Left hindlimb (tissue), 1 donor: ENCODE results near the gene ZSWIM3.
"Not testable (repeated sequence)": the region's sequence is repeated elsewhere in the genome, so short reads cannot be mapped to it uniquely, and the experiment has no call there.

Experiments used
- DNase-seq: peaks from one replicate; pipeline ENCODE4 v3.0.0-alpha.2; 2018

The ZSWIM3 gene

DNA sequence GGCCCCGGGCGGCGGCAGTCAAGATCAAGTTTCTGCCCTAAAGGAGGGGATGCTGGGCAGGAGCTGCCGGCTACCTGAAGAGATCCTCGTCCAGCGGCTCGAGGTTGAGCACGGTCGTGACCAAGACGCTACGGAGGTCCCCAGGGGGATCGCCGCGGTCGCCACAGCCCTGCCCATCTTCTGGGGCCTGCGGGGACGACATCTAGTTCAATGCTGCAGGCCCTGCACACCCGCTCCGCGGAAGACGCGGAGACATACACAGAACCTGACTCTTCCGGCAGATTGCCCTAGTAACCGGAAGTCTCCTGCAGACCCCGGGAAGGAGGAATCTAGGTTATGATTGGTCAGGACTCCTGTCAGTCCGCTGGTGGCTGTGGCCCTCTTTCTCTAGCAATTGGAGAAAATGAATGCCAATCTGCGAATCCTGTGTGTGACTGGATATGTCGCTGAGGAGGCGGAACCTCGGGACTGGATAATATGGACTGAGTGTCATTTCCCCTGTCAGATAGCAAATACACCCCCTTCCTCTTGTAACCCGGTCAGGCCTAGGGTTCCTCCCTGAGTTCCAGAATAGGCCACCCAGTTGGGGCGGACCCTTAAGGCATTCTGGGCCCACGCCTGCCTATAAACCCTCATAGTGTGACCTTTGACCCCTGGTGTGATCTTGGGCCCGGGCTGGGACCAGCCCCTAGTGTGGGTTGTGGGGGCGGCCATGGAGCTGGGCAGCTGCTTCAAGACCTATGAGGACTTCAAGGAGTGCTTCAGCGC lies at the start of gene ZSWIM3, which contains the start of gene ACOT8:
Gene ZSWIM3, plus strand, starts transcription at position 501 of the 768 bp plus-strand sequence. Its CDS starts 212 bp downstream, at position 713.
Gene ACOT8, minus strand, starts transcription at position 279 of the 768 bp plus-strand sequence. Its CDS starts 77 bp downstream, at position 202.
- DNase-seq, result peak; percentile 97

DNA sequence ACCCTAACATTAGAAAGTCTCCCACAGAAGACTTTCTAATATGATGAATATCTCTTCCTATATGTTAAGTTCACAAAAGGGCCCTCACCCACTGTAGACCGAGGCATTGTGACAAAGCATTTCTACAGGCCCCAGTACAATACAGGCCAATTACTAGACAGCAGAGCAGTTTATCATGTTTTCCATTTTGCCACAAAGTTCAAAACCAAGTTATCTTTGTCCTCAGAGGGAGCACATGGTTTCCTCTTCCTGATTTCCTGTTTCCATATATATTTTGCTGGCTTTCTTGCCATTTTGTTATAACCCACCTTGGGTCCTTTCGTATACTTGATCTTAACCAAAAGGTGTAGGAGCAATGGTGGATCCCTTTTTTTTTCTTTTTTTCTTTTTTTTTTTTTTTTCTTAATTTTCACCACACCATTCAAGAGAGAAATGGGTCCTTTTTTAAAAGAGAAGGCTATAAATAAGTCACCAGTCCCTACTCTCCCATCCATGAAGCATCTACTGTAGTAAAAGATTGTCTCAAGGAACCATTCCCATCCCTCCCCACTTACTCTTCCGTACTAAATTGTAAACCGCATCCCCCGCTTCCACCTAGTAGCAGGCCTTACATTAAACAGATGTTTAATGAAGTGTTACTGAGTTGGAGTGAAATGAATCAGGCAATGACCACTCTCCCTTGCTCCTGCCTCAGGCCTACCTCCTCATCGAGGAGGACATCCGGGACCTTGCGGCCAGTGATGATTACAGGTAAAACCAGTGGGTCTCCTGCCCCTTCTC lies 47.0 kb upstream of the ZSWIM3 start:
- DNase-seq, result no peak

DNA sequence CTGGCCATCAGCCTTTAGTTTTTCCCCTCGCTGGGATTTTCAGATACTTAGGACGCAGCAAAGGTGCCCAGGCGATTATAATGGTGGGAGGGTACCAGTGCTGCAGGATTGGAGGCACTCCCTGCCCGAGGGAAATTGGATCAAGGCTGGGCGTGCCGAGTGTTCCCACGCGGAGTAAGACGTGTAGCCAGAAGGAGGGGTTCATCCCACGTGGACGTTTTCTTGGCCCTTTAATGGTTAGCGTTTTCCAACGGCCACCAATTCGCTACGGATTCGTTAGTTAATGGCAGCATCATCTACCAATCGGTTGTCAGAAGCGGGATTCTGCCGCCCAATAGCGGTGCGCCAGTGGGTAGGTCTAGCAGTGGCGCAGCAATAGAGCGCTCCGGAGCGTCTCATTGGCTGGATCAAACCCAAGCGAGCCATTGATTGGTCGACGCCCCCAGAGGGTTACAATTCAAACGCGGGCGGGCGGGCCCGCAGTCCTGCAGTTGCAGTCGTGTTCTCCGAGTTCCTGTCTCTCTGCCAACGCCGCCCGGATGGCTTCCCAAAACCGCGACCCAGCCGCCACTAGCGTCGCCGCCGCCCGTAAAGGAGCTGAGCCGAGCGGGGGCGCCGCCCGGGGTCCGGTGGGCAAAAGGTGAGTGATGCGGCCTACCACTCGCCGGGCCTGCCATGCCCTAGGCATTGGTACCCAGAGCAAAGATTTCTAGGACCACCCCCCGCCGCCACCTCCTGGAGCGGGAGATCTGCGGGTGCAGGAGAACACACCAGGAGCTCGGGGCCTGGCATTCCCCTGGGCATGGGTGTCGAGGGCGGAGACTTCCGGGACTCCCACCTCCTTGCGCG lies 45.0 kb upstream of the ZSWIM3 start, which contains the start of gene UBE2C:
Gene UBE2C, plus strand, starts transcription at position 488 of the 849 bp plus-strand sequence. Its CDS starts 52 bp downstream, at position 540.
- peak; percentile 99 for DNase-seq

DNA sequence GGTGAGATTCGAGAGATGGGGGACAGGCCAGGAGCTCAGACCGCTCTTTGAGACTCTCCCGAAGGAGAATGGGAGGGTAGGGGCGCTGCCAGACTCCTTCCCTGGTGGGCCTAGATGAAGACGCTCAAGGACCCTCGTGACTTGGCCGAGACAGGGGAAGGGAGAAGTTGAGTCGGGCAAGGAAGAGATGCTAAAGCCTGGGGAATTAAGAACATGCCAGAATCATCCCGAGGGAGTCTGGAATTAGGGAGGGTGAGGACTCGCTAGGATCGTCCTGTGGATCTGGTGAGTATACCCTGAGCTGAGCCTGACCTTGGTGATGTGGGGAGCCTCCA lies 44.4 kb upstream of the ZSWIM3 start:
- no peak for DNase-seq

DNA sequence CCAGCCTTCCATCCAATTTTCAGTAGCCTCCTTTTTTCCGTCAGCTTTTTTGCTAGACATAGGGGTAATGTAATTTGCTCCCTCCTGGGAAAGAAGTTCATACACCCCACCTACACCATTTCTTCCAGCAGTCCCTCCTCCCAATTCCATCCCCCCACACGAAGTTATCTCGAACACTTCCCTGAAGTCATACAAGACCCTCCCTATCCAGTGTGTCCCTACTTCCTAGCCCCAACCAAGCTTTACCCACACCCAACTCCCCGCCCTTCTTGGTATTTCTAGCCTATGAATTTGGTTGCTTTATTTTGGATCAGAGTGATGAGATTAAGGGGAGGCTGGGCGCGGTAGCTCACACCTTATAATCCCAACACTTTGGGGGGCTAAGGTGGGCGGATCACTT lies 43.9 kb upstream of the ZSWIM3 start:
- DNase-seq, result no peak

DNA sequence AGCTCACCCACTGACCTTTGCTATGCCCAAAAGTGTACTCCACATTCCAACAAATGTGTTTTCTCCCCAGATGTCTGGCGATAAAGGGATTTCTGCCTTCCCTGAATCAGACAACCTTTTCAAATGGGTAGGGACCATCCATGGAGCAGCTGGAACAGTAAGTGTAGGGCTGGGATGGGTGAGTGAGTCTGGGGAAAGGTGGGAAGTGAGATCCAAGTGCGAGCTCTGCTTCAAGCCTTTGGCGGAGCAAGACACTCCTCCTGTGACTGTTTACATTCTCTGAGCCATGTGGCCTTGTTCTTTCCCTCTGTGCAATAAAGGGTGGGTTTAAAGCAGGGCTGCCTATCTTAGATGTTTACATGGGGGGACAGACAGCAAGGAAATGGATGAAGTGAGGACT lies 43.1 kb upstream of the ZSWIM3 start:
- no peak for DNase-seq

DNA sequence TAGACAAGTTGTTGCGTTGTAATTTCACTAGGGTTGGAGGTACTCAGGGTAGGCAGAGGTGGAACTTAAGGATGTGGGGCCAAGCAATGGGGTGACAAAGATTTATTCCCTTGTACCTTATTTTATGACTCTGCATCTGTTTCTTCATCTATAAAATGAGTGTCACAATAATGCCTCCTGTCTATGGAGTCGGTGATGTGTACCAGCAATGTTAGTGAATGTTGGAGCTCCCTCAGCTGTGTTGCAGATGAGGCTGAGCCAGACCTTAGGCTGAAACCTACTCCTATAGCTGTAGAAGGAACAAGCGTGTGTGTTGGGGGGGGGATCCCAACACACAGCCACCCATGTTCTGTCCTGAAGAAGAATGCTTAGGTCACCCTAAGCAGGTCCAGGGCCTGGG lies 40.5 kb upstream of the ZSWIM3 start:
- DNase-seq, result no peak

DNA sequence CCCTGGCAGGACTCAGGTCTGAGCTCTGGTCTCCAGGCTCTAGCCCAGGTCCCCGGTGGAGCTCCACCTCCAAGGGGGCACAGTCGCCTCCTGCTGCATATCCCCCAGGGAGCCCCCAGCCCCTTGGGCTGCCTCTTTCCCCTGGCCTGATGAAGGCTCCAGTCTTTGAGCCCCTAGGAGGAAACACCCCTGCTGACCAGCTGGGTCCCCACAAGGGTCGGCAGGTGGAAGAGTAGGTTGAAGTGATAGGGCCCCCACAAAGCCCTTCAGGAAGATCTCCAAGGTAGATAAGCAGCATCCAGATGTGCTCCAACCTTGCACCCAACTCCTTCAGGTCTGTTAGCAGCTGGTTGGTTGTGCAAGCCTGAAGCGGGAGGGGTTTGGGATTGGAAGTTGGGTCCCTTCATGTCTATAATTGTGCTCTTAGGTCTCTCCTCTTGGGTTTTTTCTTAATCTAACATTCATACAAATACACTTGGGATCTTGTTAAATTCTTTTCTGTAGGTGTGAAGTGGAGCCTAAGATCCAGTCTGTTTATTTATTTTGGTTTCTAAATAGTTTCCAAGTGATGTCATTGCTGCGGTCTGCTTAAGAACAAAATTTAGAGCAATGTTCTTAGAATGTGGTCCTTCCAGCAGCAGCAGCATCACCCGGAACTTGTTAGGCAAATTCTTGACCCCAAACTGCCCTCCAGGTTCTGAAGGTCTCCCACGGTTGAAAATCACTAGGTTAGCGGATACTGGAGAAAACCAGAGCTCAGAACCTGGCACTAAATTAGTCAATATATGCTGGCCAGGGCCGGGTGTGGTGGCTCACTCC lies 39.8 kb upstream of the ZSWIM3 start:
- no peak for DNase-seq

DNA sequence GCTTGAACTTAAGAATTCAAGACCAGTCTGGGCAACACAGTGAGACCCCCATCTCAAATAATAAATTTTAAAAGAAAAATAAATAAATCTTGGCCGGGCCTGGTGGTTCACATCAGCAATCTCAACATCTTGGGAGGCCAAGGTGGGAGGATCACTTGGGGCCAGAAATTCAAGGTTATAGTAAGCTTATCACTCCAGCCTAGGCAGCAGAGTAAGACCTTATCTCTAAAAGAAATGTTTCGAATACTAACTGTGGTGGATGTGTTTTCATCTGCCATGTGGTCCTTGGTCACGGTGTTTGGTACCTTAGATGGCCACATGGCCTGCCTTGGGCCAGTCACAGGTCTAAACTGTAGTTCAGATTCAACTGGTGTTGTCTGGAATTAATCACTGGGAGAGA lies 39.2 kb upstream of the ZSWIM3 start:
- DNase-seq, result no peak

DNA sequence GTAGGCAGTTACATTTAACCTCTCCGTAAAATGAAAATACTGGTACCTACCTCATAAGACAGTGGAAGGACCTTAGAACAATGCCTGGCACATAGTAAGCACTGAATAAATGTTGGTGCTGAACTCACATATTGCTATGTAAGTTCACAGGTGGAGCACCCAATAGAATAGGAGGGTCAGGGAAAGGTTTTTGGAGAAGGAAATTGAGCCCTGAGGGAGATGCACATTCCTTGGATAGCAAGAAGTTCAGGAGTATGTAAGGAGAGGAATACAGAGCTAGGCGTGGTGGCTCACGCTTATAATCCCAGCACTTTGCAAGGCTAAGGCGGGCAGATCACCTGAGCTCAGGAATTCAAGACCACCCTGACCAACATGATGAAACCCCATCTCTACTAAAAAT lies 37.9 kb upstream of the ZSWIM3 start:
- no peak for DNase-seq

DNA sequence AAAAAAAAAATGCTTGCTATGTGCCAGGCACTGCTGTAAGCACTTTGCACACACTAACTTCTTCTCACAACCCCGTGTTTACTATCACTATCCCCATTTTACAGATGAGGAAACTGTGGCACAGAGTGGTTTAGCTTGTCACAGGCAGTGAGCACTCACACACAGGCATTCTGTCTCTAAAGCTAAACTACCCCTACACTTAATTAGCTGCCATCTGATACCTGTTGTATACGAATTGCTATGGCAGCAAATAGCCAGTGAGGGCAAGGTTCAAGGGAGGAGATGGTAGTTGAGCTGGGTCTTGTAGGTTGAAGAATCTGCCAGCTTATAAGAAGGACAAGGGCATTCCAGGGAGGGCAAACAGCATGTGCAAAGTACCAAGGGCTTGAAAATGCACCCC lies 35.5 kb upstream of the ZSWIM3 start:
- no peak for DNase-seq

DNA sequence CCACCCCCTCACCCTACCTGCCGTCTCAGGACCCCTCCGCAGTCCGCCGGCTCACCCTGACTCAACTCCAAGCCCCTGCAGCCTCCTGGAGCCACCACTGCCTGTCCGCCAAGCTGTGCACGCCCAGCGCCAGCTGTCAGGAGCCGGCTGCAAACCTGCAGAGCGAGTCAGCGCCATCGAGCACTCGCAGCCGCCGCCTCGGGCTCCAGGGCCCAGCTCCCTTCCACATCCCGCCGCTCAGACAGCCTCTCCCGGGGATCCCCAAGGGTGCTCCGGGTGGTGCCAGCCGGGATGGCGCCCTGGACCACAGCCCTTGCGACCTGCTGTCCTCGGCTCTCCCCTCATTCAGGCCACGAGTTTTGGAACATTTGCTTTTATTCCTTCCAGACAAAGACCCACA lies 34.6 kb upstream of the ZSWIM3 start:
- no peak for DNase-seq

DNA sequence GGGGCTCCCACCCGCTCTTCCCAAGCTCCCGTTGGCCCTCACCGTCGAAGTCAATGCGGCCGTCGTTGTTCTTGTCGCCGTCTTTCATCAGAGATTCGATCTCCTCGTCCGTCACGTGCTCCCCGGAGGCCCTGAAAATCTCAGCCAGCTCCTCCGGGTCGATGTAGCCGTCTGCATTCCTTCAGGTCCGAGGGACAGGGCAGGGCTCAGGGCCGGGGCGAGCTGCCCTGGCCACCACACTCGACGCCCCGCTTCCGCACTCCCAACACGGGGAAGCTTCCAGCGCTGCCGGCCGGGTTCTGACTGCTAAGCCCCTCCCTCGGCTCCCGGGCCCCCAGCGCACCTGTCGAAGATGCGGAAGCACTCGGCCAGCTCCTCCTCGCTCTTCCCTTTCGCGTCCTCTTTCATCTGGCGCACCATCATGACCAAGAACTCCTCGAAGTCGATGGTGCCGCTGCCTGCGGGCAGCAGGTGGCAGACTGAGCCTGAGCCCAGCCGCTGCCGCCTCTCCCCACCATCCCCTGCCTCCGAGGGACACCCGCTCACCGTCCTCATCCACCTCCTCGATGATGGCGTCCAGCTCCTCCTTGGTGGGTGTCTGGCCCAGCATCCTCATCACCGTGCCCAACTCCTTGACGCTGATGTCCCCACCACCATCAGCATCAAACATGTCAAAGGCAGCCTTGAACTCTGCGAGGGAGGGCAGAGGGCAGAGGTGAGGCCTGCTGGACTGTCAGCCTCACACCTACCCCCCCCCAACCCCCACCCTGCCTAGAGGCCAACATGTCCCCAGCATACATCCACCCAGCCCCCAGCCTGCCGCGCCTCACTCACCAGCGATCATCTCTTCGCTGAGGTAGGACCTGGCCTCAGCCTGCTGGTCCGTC lies 33.2 kb upstream of the ZSWIM3 start:
- DNase-seq, result no peak

DNA sequence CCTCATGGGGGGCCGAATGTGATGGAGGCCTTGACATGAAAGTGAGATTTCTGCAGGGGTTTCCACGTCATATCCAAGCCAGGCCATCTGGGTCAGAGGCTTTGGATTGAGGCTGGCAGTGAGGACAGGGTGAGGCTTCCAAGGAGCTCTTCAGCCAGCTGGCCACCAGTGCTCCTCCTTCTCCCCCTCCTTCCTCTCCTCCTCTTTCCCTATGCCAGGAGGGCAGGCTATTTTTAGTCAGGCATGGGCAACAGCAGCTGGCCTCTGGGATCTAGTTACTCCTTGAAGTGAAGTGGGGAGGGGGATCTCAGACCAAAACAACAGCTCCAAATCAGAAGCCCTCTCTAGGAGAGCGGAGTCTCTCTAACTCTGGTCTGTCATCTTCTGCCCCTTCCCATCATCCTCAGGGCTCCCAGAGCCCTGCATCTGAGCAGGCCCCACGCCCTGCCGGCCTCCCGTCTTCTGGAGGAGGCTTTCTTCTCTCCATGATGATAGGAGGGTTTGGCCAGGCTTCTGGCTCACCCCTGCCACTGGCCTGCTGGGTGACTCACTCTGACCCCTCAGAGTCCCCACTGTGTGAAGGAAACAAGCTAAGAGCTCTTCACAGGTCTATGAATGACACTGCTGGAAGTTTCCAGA lies 30.9 kb upstream of the ZSWIM3 start:
- DNase-seq, result peak; percentile 60

DNA sequence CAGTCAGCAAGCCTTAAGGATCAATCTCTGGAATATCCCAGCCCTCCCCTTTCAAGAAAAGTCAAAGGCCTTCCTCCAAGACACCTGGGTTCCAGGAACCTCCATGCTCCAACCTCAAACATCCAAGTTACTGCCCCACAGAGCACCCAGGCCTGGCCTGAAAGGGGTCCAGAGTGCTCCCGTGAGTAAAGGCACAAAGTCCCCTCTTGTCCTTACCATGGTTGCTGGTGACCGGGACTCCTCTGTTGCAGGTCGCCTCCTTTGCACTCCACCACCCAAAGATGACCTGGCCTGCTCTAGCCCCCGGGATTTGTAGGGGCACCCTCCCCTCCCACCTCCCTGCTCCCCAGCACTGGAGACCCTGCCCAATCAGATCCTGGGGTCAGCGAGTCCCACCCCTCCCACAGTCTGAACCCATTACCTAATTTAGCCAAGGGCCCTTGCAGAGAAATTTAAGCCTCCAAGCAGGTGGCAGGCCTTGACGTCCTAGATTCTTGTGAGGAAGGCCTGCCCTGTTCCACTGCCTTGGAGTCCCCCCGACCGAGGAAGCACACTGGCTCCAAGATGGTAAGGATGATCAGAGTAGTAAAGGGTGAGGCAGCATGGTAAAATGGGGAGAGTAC lies 30.3 kb upstream of the ZSWIM3 start, which contains the start of gene TNNC2:
Gene TNNC2, minus strand, starts transcription at position 283 of the 623 bp plus-strand sequence. Its CDS starts 64 bp downstream, at position 219.
- DNase-seq, result no peak

DNA sequence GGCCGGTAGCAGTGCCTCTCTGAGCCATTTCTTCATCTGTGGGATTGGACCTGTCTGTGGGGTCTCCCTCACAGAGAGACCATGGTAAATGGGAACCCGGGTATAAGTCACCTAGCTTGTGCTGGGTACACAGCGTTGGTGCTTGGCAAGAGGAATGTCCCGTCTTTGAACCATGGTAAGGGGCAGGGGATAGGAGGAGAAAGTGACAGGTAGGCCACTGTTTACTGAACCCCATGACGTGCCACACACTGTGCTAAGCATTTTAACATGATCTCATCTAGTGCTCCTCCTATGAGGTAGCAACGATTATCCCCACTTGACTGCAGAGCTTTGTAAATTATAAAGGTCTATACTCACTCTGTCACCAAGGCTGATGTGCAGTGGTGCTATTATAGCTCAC lies 29.7 kb upstream of the ZSWIM3 start:
- no peak for DNase-seq

DNA sequence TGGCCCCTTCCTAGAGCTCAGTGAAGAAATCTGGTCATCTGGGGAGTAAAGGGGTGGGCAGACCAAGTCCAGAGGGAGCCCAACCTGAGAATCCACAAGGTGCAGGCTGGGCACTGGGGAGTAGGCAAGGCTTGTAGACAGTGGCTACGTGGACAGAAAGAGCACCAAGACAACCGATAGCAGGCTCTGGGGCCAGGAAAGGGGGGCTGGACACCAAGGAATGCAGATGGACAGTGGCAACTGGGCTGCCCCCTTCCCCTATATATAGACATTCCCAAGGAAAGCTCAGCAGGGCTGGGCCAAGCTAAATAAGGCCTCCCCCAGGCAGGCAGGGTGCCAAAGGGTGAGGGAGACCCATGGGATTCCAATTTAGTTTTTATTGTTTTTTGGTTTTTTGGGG lies 28.8 kb upstream of the ZSWIM3 start:
- peak; percentile 76 for DNase-seq

DNA sequence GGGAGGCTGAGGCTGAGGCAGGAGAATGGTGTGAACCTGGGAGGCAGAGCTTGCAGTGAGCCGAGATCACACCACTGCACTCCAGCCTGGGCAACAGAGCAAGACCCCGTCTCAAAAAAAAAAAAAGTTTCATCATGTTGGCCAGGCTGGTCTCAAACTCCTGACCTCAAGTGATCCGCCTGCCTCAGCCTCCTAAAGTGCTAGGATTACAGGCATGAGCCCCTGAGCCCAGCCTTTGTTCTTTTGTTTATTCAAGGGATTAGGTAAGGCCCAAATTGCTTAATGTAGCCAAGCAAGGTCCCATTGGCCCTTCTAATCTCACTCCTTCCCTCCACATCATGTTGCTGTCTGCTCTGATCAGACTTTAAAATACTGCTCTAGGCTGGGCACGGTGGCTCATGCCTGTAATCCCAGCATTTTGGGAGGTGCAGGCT lies 27.7 kb upstream of the ZSWIM3 start:
- not testable (repeated sequence) for DNase-seq

DNA sequence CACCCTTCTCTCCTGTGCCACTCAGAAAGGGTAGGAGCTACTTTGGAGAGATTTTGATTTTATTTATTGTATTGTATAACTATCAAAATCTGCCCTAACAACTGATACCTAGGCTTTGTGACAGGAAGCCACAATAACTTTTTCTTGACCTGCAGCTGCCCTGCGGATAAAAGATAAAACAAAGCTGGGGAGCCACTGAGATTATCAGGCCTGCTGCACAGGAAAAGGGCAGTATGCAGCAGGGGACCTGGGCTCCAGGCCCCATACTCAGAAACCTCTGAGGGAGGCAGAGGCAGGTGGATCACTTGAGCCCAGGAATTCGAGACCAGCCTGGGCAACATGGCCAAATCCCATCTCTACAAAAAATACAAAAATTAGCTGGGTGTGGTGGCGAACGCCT lies 24.8 kb upstream of the ZSWIM3 start:
- DNase-seq, result no peak
